ENCODE data around the gene PTPN3. TPM values are rescaled to one million over a fixed set of nuclear protein-coding genes. Genes with fewer than 3 reads are reported as not detected.
A peak's percentile ranks its signal among the peaks of the same experiment; 100 is the strongest.

PTPN3 gene
- total and polyA plus RNA-seq, 12 donors: 3.1 to 70.7 (median 49.6) TPM

- Histone ChIP-seq H3K4me1 (no peaks in the 10 kb centered on the region), H3K27me3 (no peaks in the 10 kb centered on the region), H3K27ac (no peak overlapping the region), H3K9me3 (no peaks in the 10 kb centered on the region), H3K4me3 (no peak overlapping the region), H3K36me3 (peaks cover 0 to 98% (median 17%) of the 10 kb centered on the region in 9 donors)
- no peak for ATAC-seq
- TF ChIP-seq CTCF (IDR thresholded peaks at IDR 0.05): no peak
- WGBS, 2 donors: 91 to 94% methylated on average over 13 of the region's 13 CpGs
- intact Hi-C loops (cut with DNase I): no loop called here
- DNase-seq: no peak
These were observed 115.9 kb downstream of the PTPN3 start for GRCh38 chr9:109382182-109382581.

GRCh38 chr9:109381011-109381729, 116.9 kb downstream of the PTPN3 start:
- intact Hi-C loops (cut with DNase I): no loop called here
- H3K4me1 ChIP-seq: no peaks in the 10 kb centered on the region
- 75 to 81% methylated on average over 13 of the region's 13 CpGs for WGBS, 2 donors

GRCh38 chr9:109379513-109379912, 118.6 kb downstream of the PTPN3 start:
- DNase-seq: no peak
- intact Hi-C loops (cut with DNase I): no loop called here
- no peaks in the 10 kb centered on the region for H3K9me3 ChIP-seq
- no peak overlapping the region for H3K27ac ChIP-seq
- H3K4me3 ChIP-seq: no peak overlapping the region
- no peak for TF ChIP-seq CTCF (IDR thresholded peaks at IDR 0.05)
- WGBS, 2 donors: 75 to 89% methylated on average over 7 of the region's 7 CpGs
- no peaks in the 10 kb centered on the region for H3K27me3 ChIP-seq
- no peak for ATAC-seq
- no peaks in the 10 kb centered on the region for H3K4me1 ChIP-seq
- peaks cover 0 to 71% (median 11%) of the 10 kb centered on the region in 9 donors for H3K36me3 ChIP-seq

More at GRCh38 chr9:109381011-109381729, 116.9 kb downstream of the PTPN3 start:
- ATAC-seq (peak in 1 of 8 donors; percentile 21), DNase-seq (no peak)
- Histone ChIP-seq H3K4me3 (no peak overlapping the region), H3K27ac (no peak overlapping the region), H3K27me3 (no peaks in the 10 kb centered on the region), H3K36me3 (peaks cover 0 to 88% (median 14%) of the 10 kb centered on the region in 9 donors), H3K9me3 (no peaks in the 10 kb centered on the region)
- no peak for TF ChIP-seq CTCF (IDR thresholded peaks at IDR 0.05)

- ATAC-seq (no peak), DNase-seq (no peak)
- no peak overlapping the region for H3K27ac ChIP-seq
- 91 to 93% methylated on average over 4 of the region's 4 CpGs for WGBS, 2 donors
- H3K9me3 ChIP-seq: no peaks in the 10 kb centered on the region
- intact Hi-C loops (cut with DNase I): no loop called here
- no peak overlapping the region for H3K4me3 ChIP-seq
- no peaks in the 10 kb centered on the region for H3K27me3 ChIP-seq
- no peak for TF ChIP-seq CTCF (IDR thresholded peaks at IDR 0.05)
- H3K4me1 ChIP-seq: no peaks in the 10 kb centered on the region
- H3K36me3 ChIP-seq: peaks cover 0 to 59% (median 10%) of the 10 kb centered on the region in 9 donors
These were observed 119.8 kb downstream of the PTPN3 start for GRCh38 chr9:109378316-109378715.

Data from heart right ventricle (tissue), 16 donors.